Mucosa of descending colon (tissue), 3 donors: Measurements from ENCODE around the gene NPHP4. TPM values are rescaled to one million over a fixed set of nuclear protein-coding genes. Genes with fewer than 3 reads are reported as not detected.

Experiments used
- ATAC-seq: fragments of 200-7000 bp; cut with Tn5 transposase; one replicate; pipeline ENCODE4 v1.9.1; 2020; ENCODE audit warnings: mild to moderate bottlenecking, moderate library complexity
- DNase-seq, 3 donors: peaks; one replicate each; pipeline ENCODE4 v3.0.0-alpha.2; 2020
- H3K36me3 ChIP-seq: fragments of 200-600 bp; one replicate; pipeline ENCODE4 v1.8.0; 2021; ENCODE audit warnings: low read depth, mild to moderate bottlenecking
- H3K4me1 ChIP-seq: fragments of 200-600 bp; one replicate; pipeline ENCODE4 v1.8.0; 2021; ENCODE audit warnings: low read depth, mild to moderate bottlenecking
- H3K4me3 ChIP-seq: fragments of 200-600 bp; one replicate; pipeline ENCODE4 v1.8.0; 2021; ENCODE audit warnings: mild to moderate bottlenecking
- H3K9me3 ChIP-seq: fragments of 200-600 bp; one replicate; pipeline ENCODE4 v1.8.0; 2021; ENCODE audit warnings: mild to moderate bottlenecking
- CTCF ChIP-seq: fragments of 200-600 bp; IDR thresholded peaks from one replicate; pipeline ENCODE4 v1.8.0; 2022; ENCODE audit warnings: antibody characterized with exemption, mild to moderate bottlenecking
- intact Hi-C, 2 donors: fragments of 100-400 bp; cut with DNase I in 1 of 2; cut with micrococcal nuclease in 1 of 2; formaldehyde crosslinking; loops; one replicate each; pipeline versions ENCODE4 v1.11.0 to v1.11.1; 2022; cut with DNase I, micrococcal nuclease
- total RNA-seq, 3 donors: library from RNA; stranded (reverse); fragmentation: NEBNext Ultra II Directional in 2 of 3; extraction: Animal tissue kit (Norgen Biotek cat#: 25700) in 2 of 3; gene quantifications; one replicate each; pipeline versions ENCODE4 v1.2.1 to v1.2.4, GENCODE V29; 2021 to 2023
- donor health status: DM: no; HTN: no; CAD: no; lungs with moderate emphysema.
- donor health status: DM: no; HTN: no; CAD: no.
- donor health status: DM: no; HTN: yes; CAD: no.

The NPHP4 gene
- total RNA-seq, 3 donors from 2014 or later, result 7.5 to 12.2 (median 10.3) TPM

GRCh38 chr1:5885471-5886139, 106.6 kb downstream of the NPHP4 start:
- Histone ChIP-seq H3K4me3 (no peak overlapping the region), H3K36me3 (no peaks in the 10 kb centered on the region), H3K4me1 (no peaks in the 10 kb centered on the region), H3K9me3 (no peaks in the 10 kb centered on the region)
- DNase-seq (no peak), ATAC-seq (no peak)
- intact Hi-C loops, result no loop called here
- no peak for TF ChIP-seq CTCF

GRCh38 chr1:5884110-5884509, 108.1 kb downstream of the NPHP4 start:
- no peak for ATAC-seq
- intact Hi-C loops, result no loop called here
- H3K4me3 ChIP-seq, result no peak overlapping the region
- H3K9me3 ChIP-seq, result no peaks in the 10 kb centered on the region
- no peaks in the 10 kb centered on the region for H3K4me1 ChIP-seq
- TF ChIP-seq CTCF, result no peak
- DNase-seq, result no peak
- H3K36me3 ChIP-seq, result no peaks in the 10 kb centered on the region

- Histone ChIP-seq H3K4me1 (no peaks in the 10 kb centered on the region), H3K9me3 (no peaks in the 10 kb centered on the region), H3K4me3 (no peak overlapping the region), H3K36me3 (no peaks in the 10 kb centered on the region)
- no peak for ATAC-seq
- no peak for DNase-seq
- intact Hi-C loops, result no loop called here
- TF ChIP-seq CTCF, result no peak
These were observed 108.8 kb downstream of the NPHP4 start for GRCh38 chr1:5883129-5884048.

GRCh38 chr1:5882367-5883128, 109.7 kb downstream of the NPHP4 start:
- ATAC-seq (no peak), DNase-seq (no peak)
- no peak for TF ChIP-seq CTCF
- Histone ChIP-seq H3K9me3 (no peaks in the 10 kb centered on the region), H3K36me3 (no peaks in the 10 kb centered on the region), H3K4me3 (no peak overlapping the region), H3K4me1 (no peaks in the 10 kb centered on the region)
- intact Hi-C loops, result no loop called here

DNA sequence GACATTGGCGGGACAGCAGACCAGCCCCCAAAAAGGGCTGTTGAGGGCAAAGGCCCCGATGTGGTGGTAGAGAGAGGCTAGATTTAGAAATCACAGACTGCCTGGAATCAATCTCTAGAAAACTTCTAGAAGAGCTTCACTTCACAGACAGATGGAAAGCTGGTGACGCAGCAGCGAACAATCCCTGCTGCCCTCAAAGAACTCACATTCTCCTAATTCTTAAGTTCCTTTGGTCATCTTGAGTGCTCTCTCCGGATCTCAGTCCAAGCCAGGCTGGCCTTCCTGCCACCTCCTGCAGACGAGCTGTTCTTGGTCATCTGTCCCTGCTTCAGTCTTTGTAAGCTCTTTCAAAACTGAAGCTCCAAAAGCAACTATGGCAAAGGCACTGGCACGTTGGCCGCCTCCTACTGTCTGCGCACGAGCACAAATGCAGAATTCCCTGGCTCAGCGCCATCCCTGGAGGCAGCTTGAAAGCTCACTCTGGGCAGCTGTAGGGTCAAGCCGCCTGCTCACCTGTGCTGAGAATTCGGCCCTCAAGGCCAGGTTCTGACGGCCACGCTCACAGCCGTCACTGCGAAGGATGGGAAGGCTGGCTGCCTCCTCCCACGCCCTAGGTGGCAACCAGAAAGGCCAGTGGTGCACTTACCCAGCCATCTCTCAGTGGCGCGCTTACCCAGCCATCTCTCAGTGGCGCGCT, 110.6 kb downstream of the NPHP4 start:
- Histone ChIP-seq H3K9me3 (no peaks in the 10 kb centered on the region), H3K4me3 (no peak overlapping the region), H3K36me3 (no peaks in the 10 kb centered on the region), H3K4me1 (no peaks in the 10 kb centered on the region)
- intact Hi-C loops, result no loop called here
- DNase-seq (peak in 1 of 3 donors; percentile 36), ATAC-seq (no peak)
- TF ChIP-seq CTCF, result no peak
